Erythroblast (primary cell): ENCODE measurements around the gene VSTM2L.
"Not testable (repeated sequence)": the region's sequence is repeated elsewhere in the genome, so short reads cannot be mapped to it uniquely, and the experiment has no call there.

Source experiments
- DNase-seq, 2 experiments: peaks; one replicate each; lab custom pipeline; 2025; lab: John Stamatoyannopoulos, UW
- GATA1 ChIP-seq: IDR thresholded peaks from 2 replicates; pipeline ENCODE4 v1.6.1; 2011; ENCODE audit warnings: low read depth, mild to moderate bottlenecking, control low read depth, low read length, moderate library complexity
- POLR2A ChIP-seq: IDR thresholded peaks from 2 replicates; pipeline ENCODE4 v1.6.1; 2011; ENCODE audit warnings: mild to moderate bottlenecking, low read length

The VSTM2L gene, protein sequence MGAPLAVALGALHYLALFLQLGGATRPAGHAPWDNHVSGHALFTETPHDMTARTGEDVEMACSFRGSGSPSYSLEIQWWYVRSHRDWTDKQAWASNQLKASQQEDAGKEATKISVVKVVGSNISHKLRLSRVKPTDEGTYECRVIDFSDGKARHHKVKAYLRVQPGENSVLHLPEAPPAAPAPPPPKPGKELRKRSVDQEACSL

DNA sequence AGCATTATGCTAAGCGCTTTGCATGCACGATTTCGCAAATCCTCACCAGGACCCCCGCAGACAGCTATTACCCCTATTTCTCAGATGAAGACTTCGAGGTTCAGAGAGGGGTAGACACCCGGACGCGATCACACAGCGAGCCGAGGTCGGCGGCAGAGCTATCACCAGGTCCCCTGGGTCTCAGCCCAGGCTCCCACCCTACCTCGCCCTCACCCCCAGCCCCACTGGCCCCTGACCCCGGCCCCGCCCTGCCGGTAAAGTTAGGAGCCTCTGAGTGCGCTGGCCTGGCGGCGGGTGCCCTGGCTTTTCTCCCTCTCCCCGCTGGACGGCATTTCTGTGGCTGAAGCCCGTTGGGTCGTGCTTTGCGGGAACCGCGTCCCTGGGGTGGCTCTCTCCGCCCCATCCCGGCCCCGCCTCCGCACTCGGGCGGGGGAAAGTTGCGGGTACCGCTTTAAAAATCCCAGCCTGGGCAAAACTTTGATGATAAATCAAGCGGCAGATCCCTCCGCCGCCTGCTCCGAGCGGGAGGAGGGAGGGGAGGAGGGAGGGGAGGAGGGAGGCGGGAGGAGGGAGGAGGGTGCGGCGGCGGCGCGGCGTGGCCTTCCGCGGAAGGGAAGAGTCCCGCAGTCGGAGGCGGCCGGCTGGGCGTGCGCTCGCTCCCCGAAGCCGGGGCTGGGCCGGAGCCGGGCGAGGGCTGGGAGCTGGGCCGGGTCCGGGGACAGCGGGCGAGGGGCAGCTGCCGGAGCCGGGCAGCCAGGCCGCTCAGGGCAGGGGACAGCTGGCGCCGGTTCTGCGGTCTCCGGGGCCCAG, at the start of gene VSTM2L:
TSS of gene VSTM2L (plus strand) at position 624 of the 810 bp plus-strand sequence. CDS start 224 bp downstream, outside the sequence.
- TF ChIP-seq POLR2A (no peak), GATA1 (no peak)
- DNase-seq: peak; percentile 36 to 40

DNA sequence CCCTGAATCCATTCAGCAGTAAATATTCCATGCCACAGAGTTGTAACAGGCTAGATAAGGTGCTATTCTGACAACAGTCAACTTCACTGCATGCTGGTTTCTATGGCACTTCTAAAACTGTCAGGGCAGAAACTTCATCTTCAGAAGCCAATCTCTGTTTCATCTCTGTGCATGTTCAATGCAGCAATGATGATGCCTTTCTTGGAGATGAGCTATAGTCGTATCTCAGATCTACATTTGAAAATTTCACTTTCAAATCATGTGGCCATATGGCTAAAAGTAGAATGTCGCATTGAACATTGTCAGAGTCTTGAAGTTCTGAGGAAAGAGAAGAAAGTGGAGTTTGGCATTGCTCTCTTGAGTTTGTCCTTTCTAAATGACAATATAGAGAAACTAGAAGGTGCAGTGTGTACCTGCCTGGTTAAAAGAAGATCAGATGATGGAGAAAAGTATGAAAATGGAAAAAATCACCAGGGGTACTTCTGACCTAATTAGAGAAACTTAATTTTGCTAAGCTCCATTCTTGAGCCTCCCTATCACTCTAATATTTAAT, 49.0 kb upstream of the VSTM2L start:
- no peak for DNase-seq
- TF ChIP-seq GATA1 (no peak), POLR2A (no peak)

DNA sequence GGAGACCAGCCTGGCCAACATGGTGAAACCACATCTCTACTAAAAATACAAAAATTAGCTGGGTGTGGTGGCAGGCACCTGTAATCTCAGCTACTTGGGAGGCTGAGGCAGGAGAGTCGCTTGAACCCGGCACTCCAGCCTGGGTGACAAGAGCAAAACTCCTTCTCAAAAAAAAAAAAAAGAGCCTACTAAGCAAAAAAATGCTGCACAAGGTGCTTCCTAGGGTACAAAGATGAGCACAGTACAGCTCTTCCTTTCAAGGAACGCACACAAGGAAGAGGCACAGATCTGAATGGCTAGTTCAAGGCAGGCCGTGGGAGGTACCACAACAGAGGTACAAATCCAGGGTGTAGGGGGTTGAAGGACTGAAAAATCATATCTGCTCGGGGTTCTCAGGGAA, 46.9 kb upstream of the VSTM2L start:
- DNase-seq: not testable (repeated sequence)

DNA sequence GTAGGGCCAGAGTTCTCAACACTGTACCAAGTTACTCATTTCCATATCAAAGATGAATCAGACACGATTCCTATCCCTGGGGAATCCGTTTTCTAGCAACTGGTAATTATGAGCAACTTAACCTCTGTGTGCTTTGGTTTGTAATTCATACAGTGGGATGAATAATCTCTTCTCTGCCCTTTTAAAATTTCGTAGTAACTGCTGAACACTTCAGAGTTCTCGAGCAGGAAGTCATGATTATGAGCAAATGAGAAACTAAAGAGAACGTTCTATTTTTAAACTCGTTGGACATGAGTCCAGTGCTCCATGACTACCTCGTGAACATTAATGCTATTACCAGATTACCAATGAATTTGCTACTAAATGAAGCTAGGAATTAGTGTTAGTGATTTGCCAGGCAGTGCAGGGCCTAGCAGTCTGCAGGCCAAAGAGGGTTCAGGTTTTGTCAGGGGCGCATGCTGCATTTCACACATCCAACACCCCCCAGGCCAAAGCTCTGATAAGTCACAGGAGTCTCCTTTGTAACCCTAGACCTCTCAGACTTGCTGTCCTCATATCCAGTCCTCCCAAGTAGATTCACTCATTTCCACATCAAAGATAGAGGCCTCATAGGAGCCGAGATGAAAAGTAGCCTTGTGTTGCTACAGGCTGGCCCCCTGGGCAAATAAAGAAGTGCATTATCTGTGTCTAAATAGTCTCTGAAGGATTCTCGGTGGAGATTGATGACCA, 45.8 kb upstream of the VSTM2L start:
- no peak for DNase-seq

DNA sequence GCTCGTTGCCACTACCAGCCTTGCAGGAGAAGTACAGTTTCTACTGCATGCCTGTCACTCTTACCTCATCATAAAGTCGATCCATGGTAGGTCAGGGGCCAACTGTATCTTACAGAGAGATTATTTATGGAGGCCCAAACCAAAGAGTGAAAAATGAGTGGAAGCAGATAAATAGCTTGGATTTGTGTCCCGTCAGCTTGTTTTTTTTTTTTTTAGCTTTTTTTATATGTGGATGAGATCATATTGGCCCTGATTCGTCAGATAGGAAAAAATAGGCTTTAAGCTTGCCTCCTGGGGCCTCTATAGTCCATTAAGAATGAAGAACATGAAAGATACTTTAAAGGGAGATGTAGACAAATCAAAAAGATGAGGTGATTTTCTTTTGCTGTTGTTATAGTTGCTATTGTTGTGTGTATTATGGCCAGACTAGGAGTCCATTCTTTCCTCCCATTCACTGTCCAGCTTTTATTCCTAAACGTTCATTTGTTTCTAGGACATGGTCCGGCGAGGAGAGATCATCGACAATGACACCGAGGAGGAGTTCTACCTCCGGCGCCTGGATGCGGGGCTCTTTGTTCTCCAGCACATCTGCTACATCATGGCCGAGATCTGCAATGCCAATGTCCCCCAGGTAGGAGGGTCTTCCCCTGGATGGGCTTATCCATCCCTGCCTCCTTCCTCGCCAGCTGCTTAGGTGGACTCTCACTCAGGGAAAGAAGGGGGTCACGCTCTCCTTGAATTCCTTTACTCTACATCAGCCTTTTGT, 43.3 kb upstream of the VSTM2L start:
- no peak for TF ChIP-seq POLR2A
- TF ChIP-seq GATA1: no peak
- DNase-seq: no peak

More for the DNA sequence above, 45.8 kb upstream of the VSTM2L start:
- TF ChIP-seq GATA1: no peak
- TF ChIP-seq POLR2A: no peak

DNA sequence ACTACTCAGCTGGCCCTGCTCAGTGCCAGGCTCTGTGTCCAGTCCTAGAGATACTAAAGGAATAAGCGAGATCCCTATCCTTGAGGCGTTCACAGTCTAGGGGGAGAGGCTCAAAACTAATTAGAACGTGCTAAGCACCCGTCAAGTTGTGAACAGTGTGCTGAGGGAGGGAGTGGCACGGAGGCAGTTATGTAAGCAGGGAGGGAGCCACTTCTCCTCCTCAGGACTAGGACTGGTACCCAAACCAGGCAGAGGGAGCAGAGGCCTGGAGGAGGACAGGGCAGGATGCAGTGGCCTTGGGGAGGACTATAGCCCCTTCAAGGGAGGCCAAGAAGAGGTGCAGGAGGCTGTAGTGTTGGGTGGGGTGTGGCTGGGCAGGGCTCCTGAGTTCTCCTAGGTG, 39.6 kb upstream of the VSTM2L start:
- no peak for DNase-seq
- TF ChIP-seq POLR2A: no peak

DNA sequence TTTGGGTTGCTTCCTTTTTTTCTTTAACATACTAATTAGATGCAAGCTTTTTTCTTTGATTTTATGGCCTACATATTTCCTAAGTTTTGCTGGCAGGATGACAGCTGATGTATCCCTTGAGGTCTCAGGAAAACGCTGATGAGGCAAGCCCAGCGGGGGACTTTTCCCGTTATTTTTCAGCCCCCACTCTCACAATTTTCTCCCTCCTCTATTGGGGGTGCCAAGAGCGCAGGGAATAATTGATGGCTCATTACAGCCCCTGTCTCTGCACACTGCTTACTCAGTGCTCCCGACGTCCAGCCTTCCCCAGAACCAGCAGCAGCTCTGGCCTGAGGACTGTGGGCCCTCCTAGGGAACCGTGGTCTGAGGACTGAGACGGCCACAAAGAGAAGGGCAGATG, 38.6 kb upstream of the VSTM2L start:
- no peak for TF ChIP-seq GATA1
- TF ChIP-seq POLR2A: no peak
- no peak for DNase-seq

DNA sequence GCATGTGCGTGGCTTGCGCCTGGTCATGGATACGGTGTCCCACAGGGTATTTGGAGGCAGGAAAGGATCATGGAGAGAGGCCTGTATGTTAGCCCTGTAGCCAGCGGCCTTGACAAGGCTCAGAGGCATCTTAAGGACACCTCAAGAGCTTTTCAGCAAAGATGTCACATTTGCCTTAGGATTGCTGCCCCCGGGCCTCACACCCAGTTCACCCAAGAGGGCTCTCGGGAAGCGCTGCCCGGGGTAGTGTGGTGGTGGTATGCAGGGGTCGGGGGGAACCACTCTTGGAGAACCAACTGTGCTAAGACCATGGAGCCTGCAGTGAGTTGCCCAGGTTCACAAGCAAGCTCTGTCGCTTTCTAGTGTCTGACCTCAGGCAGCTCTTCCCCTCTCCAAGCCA, 36.9 kb upstream of the VSTM2L start:
- no peak for TF ChIP-seq POLR2A
- no peak for TF ChIP-seq GATA1

DNA sequence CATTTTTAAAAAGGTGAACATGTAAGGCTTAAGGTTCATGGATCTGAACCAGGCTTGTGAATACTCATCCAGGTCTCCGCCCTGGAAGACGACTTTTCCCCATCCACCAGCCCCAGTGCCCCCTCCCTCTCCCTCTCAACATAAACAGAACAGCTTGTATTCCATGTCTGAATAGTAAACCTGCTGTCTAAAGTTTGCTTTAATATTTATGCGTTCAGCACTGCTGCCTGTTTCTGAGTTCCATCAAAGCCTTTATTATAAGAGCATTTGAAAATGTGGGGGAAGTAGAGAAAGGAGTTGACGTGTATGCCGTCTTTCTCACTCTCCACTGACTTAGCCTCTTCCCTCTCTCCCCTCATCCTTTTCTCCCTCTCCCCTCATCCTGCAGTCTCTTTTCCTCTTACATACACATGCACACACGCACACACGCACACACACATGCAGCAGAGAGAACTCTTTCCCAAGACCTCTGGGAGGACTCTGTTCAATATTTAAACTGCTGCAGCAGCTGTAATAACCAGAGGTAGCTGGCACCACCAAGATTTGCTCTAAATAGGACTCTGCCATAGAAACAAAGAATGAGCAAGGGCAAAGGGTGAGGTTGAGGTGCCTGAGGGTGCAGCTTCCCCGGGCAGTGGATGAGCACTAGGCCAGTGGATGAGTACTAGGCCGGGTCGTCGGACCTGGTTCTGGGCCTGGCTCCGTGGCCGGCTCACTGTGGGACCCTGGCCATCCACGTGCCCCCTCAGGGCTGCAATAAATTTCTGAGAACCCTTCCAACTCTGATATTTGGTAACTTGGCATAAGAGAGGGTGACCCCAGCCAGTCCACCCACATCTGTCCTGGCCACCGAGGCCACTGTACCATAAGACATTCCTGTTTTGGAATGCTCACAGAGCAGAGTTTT, 35.4 kb upstream of the VSTM2L start:
- TF ChIP-seq GATA1: no peak
- DNase-seq: no peak

More for the DNA sequence above, 36.9 kb upstream of the VSTM2L start:
- DNase-seq: peak in 1 of 2 experiments; percentile 9

DNA sequence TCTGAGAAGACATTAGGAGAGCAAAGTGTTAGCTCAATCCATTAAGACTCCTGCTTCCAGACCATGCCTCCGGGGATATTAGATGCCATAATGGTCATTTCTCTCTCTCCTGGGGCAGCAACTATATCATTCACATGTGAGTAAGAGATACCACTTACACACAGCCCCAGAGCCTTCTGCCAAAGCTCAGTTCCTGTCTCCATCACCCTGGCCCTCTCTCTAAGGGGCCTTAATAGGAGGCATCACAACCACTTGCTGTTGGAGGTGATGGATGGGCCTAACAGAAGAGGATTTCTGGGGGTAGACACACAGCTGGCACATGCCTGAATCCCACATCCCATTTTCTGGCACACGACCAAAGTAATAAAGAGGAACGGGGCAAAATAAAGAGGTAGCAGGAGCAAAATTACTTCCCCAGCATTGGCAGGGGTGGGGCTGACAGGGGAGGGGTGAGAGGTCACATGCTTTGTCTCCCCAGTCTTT, 34.0 kb upstream of the VSTM2L start:
- DNase-seq: no peak
- TF ChIP-seq POLR2A (no peak), GATA1 (no peak)

DNA sequence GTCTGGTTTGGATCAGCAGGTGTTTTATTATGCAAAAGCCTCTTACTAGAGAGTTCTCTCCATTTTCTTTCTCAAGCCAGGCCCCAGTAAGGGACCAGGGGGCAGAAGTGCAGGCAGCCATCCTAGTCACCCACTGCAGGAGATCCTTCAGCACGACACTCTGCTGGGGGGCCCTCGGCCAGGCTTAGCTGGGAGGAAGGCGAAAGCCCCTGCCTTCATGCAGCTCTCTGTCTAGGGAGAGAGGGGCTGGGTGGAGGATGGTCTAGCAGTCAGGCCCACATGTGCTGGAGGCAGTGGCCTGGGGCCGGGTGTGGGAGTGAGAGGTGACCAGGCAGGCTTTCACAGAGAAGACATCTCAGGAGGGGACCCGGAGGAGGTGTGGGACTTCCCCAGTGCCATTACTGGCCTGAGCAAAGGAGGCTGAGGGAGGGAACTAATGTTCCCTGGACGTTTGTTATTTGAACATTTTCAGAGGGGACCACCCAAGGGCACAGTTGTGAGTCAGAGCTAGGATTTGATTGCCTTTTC, 33.5 kb upstream of the VSTM2L start:
- TF ChIP-seq POLR2A (no peak), GATA1 (no peak)

DNA sequence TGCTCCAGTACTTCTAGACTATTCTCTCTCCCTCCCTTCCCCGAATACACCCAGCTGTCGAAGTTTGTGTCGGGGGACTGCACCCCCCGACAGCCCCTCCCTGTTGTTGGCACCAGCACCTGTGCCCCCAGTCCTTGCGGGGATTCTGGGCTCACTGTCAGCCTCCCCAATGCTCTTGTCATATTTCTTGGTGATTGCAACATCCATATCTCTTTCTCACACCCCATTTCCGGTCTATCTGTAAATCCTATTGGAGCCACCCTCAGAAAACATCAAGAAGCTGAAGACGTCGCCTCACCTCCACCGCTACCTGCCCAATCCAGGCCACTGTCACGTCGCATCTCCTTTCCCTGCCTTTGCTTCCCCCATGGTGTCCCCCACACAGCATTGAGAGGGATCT, 32.6 kb upstream of the VSTM2L start:
- TF ChIP-seq GATA1: no peak
- TF ChIP-seq POLR2A: no peak
- DNase-seq: peak in 1 of 2 experiments; percentile 8

More for the DNA sequence above, 33.5 kb upstream of the VSTM2L start:
- no peak for DNase-seq

DNA sequence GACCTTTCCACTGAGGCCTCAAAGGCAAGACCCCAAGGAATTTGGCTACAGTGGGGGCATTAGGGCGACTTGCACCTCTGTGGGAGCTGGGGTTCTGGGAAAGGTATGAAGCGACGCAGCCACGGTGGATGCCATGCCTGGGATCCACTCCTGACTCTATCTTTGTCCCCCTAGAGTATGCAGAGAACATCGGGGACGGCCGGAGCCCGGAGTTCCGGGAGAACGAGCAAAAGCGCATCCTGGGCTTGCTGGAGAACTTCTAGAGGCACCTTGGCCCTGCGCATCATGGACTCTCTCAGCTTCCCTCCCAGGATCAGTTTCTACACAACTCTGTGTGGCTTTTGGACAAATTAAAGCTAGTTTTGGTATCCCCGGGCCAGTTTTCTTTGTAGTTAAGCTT, 31.2 kb upstream of the VSTM2L start:
- no peak for TF ChIP-seq GATA1
- DNase-seq: no peak
